ENCODE results near the gene KCNQ2.

Gene KCNQ2

GRCh38 chr20:63495167-63495720 is 22.8 kb upstream of the KCNQ2 start:
- TF ChIP-seq CTCF (IDR thresholded peaks at IDR 0.05): no peak
- no peaks in the 10 kb centered on the region for H3K9me3 ChIP-seq
- H3K4me1 ChIP-seq: peaks cover 0 to 35% (median 28%) of the 10 kb centered on the region in 4 donors
- H3K27me3 ChIP-seq: peaks cover 0 to 87% of the 10 kb centered on the region in 2 donors
- H3K4me3 ChIP-seq: no peak overlapping the region
- H3K27ac ChIP-seq: no peak overlapping the region
- intact Hi-C loops (cut with DNase I; ENCODE audit: low total_unique reads): no loop called here
- H3K36me3 ChIP-seq: no peaks in the 10 kb centered on the region
- no peak for DNase-seq

GRCh38 chr20:63494420-63495166 is 22.1 kb upstream of the KCNQ2 start:
- H3K27ac ChIP-seq: no peak overlapping the region
- DNase-seq: no peak
- no peaks in the 10 kb centered on the region for H3K36me3 ChIP-seq
- peaks cover 0 to 35% (median 27%) of the 10 kb centered on the region in 4 donors for H3K4me1 ChIP-seq
- H3K27me3 ChIP-seq: peaks cover 0 to 87% of the 10 kb centered on the region in 2 donors
- intact Hi-C loops (cut with DNase I; ENCODE audit: low total_unique reads): no loop called here
- no peak for TF ChIP-seq CTCF (IDR thresholded peaks at IDR 0.05)
- H3K9me3 ChIP-seq: no peaks in the 10 kb centered on the region
- no peak overlapping the region for H3K4me3 ChIP-seq

GRCh38 chr20:63494084-63494419 is 21.6 kb upstream of the KCNQ2 start:
- Histone ChIP-seq H3K36me3 (no peaks in the 10 kb centered on the region), H3K27ac (no peak overlapping the region), H3K27me3 (peaks cover 0 to 87% of the 10 kb centered on the region in 2 donors), H3K9me3 (no peaks in the 10 kb centered on the region), H3K4me3 (no peak overlapping the region), H3K4me1 (peaks cover 0 to 29% (median 24%) of the 10 kb centered on the region in 4 donors)
- no peak for DNase-seq
- intact Hi-C loops (cut with DNase I; ENCODE audit: low total_unique reads): no loop called here
- TF ChIP-seq CTCF (IDR thresholded peaks at IDR 0.05): no peak

GRCh38 chr20:63493563-63494020 is 21.1 kb upstream of the KCNQ2 start:
- Histone ChIP-seq H3K4me1 (peaks cover 0 to 25% (median 21%) of the 10 kb centered on the region in 4 donors), H3K36me3 (no peaks in the 10 kb centered on the region), H3K4me3 (no peak overlapping the region), H3K27me3 (peaks cover 0 to 87% of the 10 kb centered on the region in 2 donors), H3K9me3 (no peaks in the 10 kb centered on the region), H3K27ac (no peak overlapping the region)
- intact Hi-C loops (cut with DNase I; ENCODE audit: low total_unique reads): no loop called here
- TF ChIP-seq CTCF (IDR thresholded peaks at IDR 0.05): no peak
- DNase-seq: no peak

- Histone ChIP-seq H3K9me3 (no peaks in the 10 kb centered on the region), H3K27ac (no peak overlapping the region), H3K4me1 (peaks cover 0 to 24% (median 15%) of the 10 kb centered on the region in 4 donors), H3K4me3 (no peak overlapping the region), H3K36me3 (no peaks in the 10 kb centered on the region), H3K27me3 (peaks cover 0 to 86% of the 10 kb centered on the region in 2 donors)
- TF ChIP-seq CTCF (IDR thresholded peaks at IDR 0.05): no peak
- intact Hi-C loops (cut with DNase I; ENCODE audit: low total_unique reads): no loop called here
- no peak for DNase-seq
Measured at GRCh38 chr20:63492982-63493381, 20.5 kb upstream of the KCNQ2 start.
